ENCODE measurements around the gene TLR9. TPM values are rescaled to one million over a fixed set of nuclear protein-coding genes. Genes with fewer than 3 reads are reported as not detected.
A peak's percentile ranks its signal among the peaks of the same experiment; 100 is the strongest.

Gene TLR9
- total and polyA plus RNA-seq, 2 donors (not counting 1 experiment from before 2014, with no cell fraction given) = under 0.01 TPM; not detected in 1

DNA sequence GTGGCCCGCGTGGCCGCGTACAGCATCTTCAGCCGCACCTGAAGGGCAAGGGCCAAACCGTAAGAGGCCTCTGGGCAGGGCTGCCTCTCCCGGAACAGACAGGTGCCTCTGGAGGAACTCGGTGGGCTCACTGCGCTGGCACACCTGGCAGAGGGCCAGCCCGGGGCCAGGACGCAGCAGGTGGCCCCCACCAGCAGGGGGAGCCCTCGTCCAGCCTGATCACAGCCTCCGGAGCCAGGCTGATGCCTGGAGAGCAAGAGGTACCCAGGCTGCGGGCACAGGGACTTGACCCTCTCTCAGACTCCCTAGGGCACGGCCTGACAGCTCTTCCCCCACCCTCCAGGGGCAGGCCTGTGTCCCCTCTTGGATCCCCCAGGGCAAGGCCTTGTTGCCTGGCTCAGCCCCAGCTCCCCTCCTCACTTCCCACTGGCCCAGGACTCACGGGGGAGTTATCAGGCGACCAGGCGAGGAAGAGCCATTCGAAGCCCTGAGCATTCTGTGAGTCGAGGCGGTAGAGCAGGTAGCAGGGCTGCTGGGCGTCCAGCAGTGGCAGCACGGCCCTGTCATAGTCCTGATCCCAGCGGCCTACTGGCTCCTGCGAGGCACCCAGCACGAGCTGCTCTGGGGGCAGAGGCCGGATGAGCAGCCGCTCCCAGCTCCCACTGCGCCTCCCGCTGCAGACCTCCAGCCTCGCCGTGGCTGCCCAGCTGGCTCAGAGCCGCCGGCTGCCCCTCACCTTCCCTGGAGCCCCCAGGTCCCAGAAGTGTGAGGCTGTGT lies 6.2 kb upstream of the TLR9 start:
- peaks cover 12% of the 10 kb centered on the region for H3K79me2 ChIP-seq (ENCODE audit: control insufficient read depth, insufficient read depth, low read length)
- no peak overlapping the region for H3K9ac ChIP-seq (ENCODE audit: insufficient read depth, low read length)
- no peaks in the 10 kb centered on the region for H4K20me1 ChIP-seq (ENCODE audit: control insufficient read depth, extremely low read depth, insufficient read depth, low read length)
- peaks cover 40% of the 10 kb centered on the region for H3K36me3 ChIP-seq (ENCODE audit: control insufficient read depth, insufficient read depth, low read length)
- H3K4me3 ChIP-seq (replicated peaks in 1 of 4; ENCODE audit: control extremely low read depth in 1 of 4, insufficient read depth in 1 of 4, low read depth in 3 of 4, low read length in 4 of 4) = no peak overlapping the region
- H3K27me3 ChIP-seq (ENCODE audit: control insufficient read depth, insufficient read depth, low read length) = no peaks in the 10 kb centered on the region
- no peaks in the 10 kb centered on the region for H3K9me3 ChIP-seq (ENCODE audit: control insufficient read depth, insufficient read depth, low read depth, low read length)
- peaks cover 5% of the 10 kb centered on the region for H3K4me1 ChIP-seq (ENCODE audit: control insufficient read depth, extremely low read depth, insufficient read depth, low read length)
- no peak overlapping the region for H2AFZ ChIP-seq (ENCODE audit: low read length)
- H3K4me2 ChIP-seq (ENCODE audit: extremely low read depth, insufficient read depth, low read length) = no peak overlapping the region
- H3K27ac ChIP-seq (ENCODE audit: insufficient read depth, low read length) = no peak overlapping the region
- TF ChIP-seq, protein P1, sequence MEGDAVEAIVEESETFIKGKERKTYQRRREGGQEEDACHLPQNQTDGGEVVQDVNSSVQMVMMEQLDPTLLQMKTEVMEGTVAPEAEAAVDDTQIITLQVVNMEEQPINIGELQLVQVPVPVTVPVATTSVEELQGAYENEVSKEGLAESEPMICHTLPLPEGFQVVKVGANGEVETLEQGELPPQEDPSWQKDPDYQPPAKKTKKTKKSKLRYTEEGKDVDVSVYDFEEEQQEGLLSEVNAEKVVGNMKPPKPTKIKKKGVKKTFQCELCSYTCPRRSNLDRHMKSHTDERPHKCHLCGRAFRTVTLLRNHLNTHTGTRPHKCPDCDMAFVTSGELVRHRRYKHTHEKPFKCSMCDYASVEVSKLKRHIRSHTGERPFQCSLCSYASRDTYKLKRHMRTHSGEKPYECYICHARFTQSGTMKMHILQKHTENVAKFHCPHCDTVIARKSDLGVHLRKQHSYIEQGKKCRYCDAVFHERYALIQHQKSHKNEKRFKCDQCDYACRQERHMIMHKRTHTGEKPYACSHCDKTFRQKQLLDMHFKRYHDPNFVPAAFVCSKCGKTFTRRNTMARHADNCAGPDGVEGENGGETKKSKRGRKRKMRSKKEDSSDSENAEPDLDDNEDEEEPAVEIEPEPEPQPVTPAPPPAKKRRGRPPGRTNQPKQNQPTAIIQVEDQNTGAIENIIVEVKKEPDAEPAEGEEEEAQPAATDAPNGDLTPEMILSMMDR (conservative IDR thresholded peaks at IDR 0.05 in 1 of 2, IDR thresholded peaks at IDR 0.05 in 1 of 2; ENCODE audit: low read depth in 1 of 2, low read length in 2 of 2) = peak; percentile 70 to 76
- no peak for TF ChIP-seq EZH2 (IDR thresholded peaks at IDR 0.05; ENCODE audit: low read length, missing control alignments)
- peak; percentile 27 to 45 for DNase-seq (ENCODE audit: low read depth in 2 of 2)

DNA sequence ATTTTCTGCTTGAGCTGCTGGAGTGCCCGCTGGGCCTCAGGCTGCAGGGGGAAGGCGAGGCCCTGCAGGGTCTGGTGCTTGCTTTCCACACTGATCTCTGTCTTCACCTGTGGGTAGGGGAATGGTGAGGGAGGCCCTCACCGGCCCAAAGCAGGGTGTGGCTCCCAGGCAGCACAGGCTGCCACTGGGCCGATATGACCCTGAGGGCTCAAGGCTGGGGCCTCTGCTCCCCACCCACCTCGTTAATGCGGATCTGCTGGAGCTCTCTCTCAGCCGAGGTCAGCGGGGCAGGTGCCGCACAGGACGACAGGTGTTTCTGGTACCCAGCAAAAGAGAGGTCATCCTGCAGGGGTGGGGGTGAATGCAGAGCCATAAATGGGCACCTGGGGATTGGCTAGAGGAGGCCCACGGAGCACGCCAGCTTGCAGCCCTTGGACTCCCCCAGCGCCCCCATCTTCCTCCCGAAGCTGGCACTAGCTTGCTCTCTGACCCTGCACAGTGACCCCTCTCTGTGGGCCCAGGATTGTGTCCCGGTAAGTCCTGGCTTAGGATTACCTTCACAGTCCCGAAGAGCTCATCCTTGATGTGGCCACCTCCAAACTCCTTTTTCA lies 5.5 kb upstream of the TLR9 start:
- Histone ChIP-seq H3K4me1 (ENCODE audit: control insufficient read depth, extremely low read depth, insufficient read depth, low read length) (no peaks in the 10 kb centered on the region), H2AFZ (ENCODE audit: low read length) (no peak overlapping the region), H3K27ac (ENCODE audit: insufficient read depth, low read length) (no peak overlapping the region), H3K36me3 (ENCODE audit: control insufficient read depth, insufficient read depth, low read length) (peaks cover 40% of the 10 kb centered on the region), H3K4me3 (replicated peaks in 1 of 4; ENCODE audit: control extremely low read depth in 1 of 4, insufficient read depth in 1 of 4, low read depth in 3 of 4, low read length in 4 of 4) (no peak overlapping the region), H3K27me3 (ENCODE audit: control insufficient read depth, insufficient read depth, low read length) (no peaks in the 10 kb centered on the region), H3K4me2 (ENCODE audit: extremely low read depth, insufficient read depth, low read length) (no peak overlapping the region), H3K9ac (ENCODE audit: insufficient read depth, low read length) (no peak overlapping the region), H3K79me2 (ENCODE audit: control insufficient read depth, insufficient read depth, low read length) (peaks cover 6% of the 10 kb centered on the region), H3K9me3 (ENCODE audit: control insufficient read depth, insufficient read depth, low read depth, low read length) (no peaks in the 10 kb centered on the region), H4K20me1 (ENCODE audit: control insufficient read depth, extremely low read depth, insufficient read depth, low read length) (no peaks in the 10 kb centered on the region)
- TF ChIP-seq, protein P1 (conservative IDR thresholded peaks at IDR 0.05 in 1 of 2, IDR thresholded peaks at IDR 0.05 in 1 of 2; ENCODE audit: low read depth in 1 of 2, low read length in 2 of 2) = no peak
- TF ChIP-seq EZH2 (IDR thresholded peaks at IDR 0.05; ENCODE audit: low read length, missing control alignments) = no peak
- no peak for DNase-seq (ENCODE audit: low read depth in 2 of 2)

DNA sequence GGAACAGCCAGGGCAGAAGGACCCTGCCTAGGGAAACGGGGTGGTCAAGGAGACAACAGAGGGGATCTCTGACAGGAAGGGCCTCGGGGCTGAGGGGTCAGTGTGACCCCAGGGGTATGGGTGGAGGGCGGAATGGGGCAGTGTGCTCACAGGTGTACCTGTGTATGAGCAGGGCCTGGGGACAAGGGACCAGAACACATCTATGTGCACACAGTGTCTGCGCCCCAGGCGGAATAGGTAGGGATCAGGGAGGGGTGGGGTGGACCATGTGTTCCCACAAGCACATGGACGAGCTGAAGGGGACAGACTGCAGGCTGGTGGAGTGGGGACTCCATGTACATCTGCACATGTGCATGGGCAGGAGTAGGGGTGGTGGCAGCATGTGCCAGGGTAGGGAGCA lies 5.0 kb upstream of the TLR9 start:
- Histone ChIP-seq H3K9ac (ENCODE audit: insufficient read depth, low read length) (no peak overlapping the region), H3K27ac (ENCODE audit: insufficient read depth, low read length) (no peak overlapping the region), H3K27me3 (ENCODE audit: control insufficient read depth, insufficient read depth, low read length) (no peaks in the 10 kb centered on the region), H3K79me2 (ENCODE audit: control insufficient read depth, insufficient read depth, low read length) (peaks cover 2% of the 10 kb centered on the region), H3K4me3 (replicated peaks in 1 of 4; ENCODE audit: control extremely low read depth in 1 of 4, insufficient read depth in 1 of 4, low read depth in 3 of 4, low read length in 4 of 4) (no peak overlapping the region), H3K4me2 (ENCODE audit: extremely low read depth, insufficient read depth, low read length) (no peak overlapping the region), H3K36me3 (ENCODE audit: control insufficient read depth, insufficient read depth, low read length) (peaks cover 40% of the 10 kb centered on the region), H4K20me1 (ENCODE audit: control insufficient read depth, extremely low read depth, insufficient read depth, low read length) (no peaks in the 10 kb centered on the region), H3K4me1 (ENCODE audit: control insufficient read depth, extremely low read depth, insufficient read depth, low read length) (no peaks in the 10 kb centered on the region), H2AFZ (ENCODE audit: low read length) (no peak overlapping the region), H3K9me3 (ENCODE audit: control insufficient read depth, insufficient read depth, low read depth, low read length) (no peaks in the 10 kb centered on the region)
- TF ChIP-seq EZH2 (IDR thresholded peaks at IDR 0.05; ENCODE audit: low read length, missing control alignments) = no peak
- TF ChIP-seq, protein P1 (conservative IDR thresholded peaks at IDR 0.05 in 1 of 2, IDR thresholded peaks at IDR 0.05 in 1 of 2; ENCODE audit: low read depth in 1 of 2, low read length in 2 of 2) = no peak
- DNase-seq (ENCODE audit: low read depth in 2 of 2) = no peak

Measured in fibroblast of lung (primary cell).